OCI-LY7 (cell line): ENCODE results near the gene COMMD1.

Experiments
- CTCF ChIP-seq: fragments of 200-600 bp; sonication (generic); conservative IDR thresholded peaks from 2 replicates; pipeline ENCODE4 v1.5.1; 2014; ENCODE audit warnings: mild to moderate bottlenecking, antibody characterized with exemption, low read length, moderate library complexity, mixed read lengths
- EZH2phosphoT487 ChIP-seq: fragments of 200-600 bp; sonication (generic); IDR thresholded peaks from 2 replicates; pipeline ENCODE4 v1.6.1; 2018; ENCODE audit warnings: low read depth, borderline replicate concordance, mild to moderate bottlenecking, mixed run types, antibody characterized with exemption, low read length, moderate library complexity, mixed read lengths

GRCh38 chr2:61993422-61994024, 88.0 kb downstream of the COMMD1 start:
- TF ChIP-seq CTCF, result peak; percentile 99
- TF ChIP-seq EZH2phosphoT487, result no peak
